HG02798 (cell line): Measurements from ENCODE around the gene POC1A.

Experiments used
- ATAC-seq: cut with Tn5 transposase; IDR thresholded peaks from one replicate; pipeline ENCODE4 v1.9.1; 2021; ENCODE audit warnings: mild to moderate bottlenecking; ENCODE audit not compliant: unreplicated experiment, poor library complexity

The POC1A gene

DNA sequence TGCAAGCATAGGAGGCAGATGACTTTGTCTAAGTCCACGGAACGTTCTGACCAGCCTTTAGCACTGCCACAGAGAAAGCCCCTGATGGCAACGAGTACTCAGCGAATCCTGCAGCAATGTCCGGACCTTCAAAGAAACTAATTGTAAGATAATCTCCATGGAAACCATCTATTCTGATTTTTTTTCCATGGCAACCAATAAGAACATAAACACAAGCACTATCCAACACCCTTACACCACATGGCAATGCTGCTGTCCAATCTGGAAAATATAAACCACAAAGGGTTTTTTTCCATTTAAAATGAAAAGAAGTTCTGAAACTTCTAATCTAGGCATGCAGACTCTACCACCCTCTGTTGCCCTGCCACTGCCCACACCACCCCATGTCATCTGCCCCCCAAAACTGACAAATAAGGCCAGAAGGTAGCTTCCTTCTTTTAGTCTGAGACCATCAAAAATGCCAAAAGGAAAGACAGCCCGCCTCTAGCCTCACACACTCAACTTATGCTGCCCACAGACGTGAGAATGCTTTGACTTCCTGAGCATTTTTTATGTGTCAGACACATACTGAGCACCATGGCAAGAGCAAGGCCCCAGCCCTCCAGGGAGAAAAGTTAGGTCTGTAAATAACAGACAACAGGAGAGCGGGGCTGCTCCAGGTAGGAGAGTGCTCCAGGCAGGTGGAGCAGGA is 44.5 kb downstream of the POC1A start:
- no peak for ATAC-seq

DNA sequence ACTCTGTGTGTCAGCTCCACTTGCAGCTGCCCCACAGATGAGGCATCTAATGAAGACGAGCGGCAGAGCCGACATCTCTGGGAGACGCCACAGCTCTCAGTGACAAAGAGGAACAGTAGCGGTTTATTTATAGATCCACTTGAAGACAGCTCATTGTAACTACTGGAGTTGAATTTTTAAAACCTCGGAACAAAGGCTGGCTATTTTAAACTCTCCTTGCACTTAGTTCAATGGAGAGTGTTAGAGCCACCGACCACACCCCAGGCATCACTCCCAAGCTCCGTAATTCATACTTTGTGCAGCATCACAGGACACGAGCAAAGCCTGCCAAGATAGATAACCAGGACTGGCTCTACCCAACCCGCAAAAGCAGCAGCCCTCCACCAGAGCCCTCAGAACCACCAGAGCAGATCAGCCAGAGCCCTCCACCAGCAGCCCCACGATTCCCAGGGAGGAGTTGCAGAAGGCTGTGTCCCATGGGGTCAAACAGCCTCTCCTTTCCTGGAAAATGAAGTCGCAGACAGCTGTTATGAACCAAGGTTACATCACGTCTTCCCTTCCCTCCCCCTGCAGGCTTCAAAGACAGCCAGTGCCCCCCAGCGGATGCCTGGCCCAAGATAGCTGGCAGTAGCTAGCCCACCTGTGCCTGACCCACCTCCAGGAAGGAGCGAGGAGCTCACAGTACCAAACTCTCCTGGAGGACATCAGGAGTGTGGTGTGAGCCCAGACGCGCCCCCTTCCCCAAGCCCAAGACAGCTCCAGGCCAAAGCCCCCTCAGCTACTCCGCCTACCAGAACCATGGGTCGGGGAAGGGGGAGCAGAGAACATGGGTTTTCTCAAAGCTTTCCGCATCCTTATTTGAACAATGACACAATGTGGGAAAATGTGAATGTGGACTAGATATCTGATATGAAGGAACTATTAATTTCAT is 45.7 kb downstream of the POC1A start:
- no peak for ATAC-seq

DNA sequence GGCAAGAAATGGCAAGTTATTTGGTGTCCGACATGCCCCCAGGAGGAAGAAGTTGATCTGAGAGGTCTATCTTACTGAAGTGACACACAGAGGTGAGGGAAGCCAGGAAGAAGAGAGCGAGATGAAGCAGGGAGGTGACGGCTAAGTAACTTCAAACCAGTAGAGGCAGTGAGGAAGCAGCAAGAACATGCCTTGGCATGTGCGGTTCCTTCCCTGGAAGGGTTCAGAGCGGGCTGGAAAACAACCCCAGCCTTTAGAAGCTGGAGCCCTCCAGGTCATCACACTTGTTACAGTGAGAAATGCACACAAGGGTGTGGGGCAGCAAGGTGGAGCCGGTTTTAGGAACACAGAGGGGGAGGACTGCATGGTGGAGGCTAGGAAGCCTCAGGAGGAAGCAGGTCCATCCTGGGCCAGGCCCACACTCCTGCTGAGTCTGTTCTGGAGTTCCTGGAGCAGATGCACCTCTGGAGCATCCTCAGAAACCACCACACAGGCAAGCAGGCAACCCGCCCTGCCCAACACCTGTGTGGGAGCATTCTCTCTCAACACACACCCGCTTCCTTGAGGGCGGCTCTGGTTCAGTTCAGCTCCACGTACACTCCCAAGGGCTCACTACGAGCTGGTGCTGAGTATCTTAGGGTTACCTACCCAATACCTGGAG is 47.1 kb downstream of the POC1A start:
- ATAC-seq = no peak

DNA sequence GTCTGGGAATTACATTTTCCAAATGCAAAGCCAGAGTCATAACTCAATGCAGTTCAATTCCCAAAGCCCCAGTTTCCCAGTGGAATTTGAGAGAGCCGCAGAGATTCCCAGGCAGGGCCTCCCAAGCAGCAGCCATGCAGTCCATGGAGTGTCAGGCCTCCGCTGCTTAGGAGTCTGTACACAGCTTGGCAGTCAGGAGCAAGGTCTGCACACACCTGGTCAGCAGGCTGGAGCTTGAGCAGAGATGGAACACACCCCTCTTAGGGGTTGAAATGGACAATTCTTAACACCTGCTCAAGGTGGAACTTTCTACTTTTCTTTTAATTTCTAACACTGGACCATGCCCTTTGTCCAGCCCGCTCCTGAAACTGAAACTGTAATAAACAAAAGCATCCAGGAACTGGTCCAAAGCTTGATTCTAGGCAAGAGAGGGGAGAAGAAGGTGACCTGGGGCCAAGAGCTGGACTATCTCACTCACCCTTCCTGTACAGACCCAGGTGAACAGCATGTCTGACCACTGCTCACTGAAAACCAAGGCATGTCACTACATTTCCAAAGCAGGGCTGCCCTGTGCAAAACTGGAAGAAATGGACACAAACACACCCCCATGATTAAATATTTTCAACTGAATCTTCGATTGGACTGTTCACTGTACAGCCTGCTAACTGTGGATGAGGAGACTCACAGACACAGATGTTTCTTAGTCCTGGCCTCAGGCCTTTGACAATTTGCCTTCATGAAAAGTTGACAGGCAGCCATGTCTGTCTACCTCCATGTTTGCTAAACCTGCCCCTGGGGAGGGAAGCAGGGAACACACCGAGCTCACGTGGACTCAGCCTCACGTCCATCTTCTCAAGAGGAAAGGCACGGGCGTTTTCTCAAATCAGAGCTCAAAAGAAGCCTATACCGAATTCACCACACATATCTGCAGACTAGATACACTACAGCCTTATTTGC is 49.3 kb downstream of the POC1A start:
- ATAC-seq = no peak

DNA sequence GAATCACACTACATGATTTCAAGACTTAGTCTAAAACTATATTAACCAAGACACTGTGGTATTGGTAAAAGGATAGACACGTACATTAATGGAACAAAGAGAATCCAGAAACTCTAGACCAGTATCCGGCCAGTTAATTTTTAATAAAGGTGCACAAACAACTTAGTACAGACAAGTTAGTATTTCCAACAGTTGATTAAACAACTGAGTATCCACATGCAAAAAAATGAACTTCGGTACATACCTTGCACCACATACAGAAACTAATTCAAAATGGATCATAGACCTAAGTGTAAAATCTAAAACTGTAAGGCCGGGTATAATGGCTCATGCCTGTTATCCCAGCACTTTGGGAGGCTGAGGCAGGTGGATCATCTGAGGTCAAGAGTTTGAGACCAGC is 51.3 kb downstream of the POC1A start:
- no peak for ATAC-seq

DNA sequence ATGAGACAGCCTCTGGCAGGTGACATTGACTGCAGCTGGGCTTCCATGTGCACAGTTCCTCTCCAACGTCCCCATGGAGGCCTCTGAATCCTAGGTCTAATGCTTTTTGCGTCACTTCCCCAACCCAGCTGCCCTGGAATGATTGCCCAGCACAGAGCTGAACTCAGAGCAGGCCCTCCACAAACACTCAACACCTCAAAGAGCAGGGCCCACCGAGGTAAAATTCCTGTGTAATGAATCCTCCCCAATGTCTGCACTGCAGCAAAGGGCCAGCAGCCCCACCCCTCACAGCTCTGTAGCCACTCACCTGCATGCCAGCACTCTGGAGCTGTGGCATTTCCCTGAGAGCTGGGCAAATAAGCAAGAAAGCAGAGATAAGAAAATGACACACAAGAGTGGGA is 55.2 kb downstream of the POC1A start:
- no peak for ATAC-seq

DNA sequence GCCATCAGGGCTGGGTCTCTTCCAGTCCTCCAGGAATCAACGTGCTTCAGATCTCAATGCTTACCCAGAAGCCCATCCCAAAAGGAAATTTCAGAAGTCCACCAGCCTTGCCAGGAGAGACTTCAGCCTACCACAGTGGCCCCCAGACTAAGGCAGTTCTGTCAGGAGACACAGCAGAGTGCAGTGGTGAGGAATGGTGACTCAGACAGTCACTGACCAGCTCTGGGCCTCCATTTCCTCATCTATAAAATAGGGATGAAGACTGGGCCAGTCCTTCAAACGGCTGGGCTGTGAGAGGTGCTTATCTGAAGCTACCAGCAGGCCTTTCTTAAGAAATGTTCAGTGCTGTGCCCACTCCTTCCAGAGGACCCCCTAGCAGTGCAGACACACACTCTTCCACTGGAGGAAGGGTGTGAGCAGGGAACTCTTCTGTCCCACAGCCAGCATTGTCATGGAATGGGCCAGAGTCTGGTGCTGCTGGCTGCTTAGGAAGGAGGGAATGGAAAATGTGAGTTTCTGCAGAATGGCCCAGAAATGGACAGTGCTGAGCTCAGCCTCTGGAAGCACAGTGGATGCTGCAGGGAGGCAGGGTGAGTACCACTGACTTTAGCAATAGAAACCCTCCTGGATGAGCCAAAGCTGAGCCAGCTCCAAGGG is 56.2 kb downstream of the POC1A start:
- ATAC-seq = no peak

DNA sequence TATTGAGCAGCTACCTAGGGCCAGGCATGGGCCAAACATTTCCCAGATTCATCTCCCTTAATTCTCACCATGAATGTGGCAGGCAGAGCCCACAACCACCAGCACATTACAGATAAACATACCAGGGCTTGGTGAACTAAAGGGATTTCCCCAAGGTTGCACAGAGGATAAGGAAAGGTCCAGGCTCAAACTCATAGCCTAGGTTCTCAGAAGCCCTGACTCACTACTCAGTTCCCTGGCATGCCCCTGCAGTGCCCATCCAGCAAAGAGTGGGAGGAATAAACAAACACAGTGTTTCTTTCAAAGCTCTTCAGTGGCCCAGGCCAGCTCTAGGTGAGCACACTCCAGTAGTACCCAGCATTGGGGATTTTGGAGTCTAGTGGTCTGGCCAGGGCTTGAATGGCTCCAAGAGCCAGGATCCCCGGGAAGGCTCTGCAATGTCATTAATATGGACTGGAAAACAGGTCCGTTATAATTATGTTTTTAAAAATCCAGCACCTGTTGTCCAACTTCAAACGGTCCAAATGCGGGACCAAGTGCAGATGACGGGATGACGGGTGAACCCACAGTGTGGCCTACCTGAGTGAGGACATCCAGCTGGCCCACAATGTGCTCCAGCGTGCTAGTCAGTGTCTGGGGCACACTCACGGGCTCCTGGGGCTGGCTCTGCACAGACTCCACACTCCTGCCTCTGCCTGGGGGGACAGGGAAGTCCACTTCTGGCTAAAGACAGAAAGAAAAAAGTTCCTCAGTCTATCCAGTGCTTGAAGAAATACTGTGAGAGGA is 58.0 kb downstream of the POC1A start:
- ATAC-seq = no peak

DNA sequence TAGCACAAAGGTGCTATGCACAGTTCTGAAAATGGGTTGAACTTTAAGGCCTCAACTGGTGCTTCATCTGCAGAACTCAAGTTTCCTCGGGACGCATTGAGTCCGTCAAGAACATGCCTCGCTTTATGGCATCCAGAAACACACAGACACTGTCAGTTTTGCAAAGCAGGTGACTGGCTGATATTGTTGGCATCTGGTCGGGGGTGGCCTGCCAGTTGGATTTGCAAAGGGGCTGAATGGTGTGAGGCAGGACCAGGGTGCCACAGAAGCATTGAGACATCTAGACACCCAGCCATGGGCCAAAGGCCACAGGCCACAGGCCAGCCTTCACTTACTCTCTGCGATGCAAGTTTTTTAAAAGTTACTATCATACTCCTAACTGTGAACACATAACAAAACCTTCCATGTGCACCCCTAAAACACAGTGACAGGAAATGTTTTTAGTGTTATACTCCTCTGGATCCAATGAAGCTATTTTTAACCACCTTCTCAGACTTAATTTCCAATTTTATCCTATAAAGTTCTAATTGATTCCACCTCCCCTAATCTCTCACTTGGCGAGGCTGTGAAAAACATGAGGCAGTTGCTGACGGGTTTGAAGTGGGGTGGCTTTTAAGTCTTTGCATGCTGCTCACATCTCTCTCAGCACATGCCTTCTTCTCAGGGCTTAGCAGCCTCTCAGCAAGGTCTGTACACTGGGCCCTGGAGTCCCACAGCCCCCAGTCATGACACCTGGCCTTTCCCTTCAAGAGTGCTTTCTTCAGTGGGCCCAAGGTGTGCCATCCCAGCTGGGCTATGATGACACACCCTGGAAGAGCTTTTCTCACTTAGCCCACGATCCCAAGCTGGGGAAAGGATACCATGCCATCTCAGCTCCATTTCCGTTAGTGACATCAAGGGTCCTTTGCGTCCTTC is 59.4 kb downstream of the POC1A start:
- no peak for ATAC-seq

DNA sequence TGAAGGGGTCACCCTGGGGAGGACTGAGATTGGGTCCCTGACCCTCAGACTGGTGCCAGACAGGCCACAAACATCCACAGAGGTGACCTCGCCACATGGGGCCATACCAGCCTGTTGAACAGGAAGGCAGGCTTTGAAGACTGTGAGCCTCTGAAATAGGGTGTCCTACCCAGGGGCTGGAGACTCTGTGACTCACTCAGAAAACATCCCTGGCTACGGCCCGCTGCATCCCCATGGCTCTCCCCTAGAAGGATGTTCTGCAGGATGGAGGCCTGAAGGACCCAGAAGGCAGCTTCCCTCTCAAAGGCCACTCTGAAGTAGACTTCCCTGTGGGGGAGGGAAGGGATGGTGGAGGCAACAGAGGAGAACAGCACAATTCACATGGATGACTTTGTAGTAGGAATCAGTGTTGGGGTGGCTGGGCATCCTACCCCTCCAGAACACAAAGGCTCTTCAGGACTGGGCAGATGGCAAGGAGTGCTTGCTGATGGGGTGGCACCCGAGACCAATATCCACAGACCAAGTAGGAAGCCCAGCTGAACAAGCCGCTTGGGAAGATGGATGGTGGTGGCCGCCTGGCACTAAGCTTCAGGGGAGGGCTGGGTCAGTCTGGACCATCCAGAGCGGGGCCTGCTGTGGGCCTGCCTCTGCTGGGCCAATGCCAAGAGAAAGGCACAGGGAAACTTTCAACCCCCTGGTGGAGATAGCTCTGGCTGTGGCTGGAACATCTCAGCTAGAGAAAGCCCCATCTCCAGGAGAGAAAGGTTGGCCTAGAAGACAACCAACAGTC is 60.3 kb downstream of the POC1A start:
- no peak for ATAC-seq

DNA sequence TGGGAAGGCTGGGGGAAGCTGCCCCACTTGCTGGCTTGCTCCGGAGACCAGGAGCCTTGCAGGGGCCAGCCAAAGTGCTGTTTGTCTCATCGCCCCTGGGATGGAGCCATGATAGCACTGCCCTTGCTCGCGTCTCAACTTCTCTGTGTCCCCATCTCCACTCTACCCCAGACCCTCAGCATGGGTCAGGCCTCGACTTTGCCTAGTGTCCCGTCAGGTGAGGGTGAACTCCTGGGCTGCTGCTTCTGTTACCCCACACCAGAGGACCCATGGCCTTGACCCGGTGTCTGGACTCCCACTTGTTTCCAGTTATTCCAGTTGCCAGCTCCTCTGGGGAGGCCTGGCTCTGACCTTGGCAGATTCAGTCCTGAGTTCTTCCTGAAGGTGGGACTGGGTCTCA is 61.3 kb downstream of the POC1A start:
- ATAC-seq = no peak

DNA sequence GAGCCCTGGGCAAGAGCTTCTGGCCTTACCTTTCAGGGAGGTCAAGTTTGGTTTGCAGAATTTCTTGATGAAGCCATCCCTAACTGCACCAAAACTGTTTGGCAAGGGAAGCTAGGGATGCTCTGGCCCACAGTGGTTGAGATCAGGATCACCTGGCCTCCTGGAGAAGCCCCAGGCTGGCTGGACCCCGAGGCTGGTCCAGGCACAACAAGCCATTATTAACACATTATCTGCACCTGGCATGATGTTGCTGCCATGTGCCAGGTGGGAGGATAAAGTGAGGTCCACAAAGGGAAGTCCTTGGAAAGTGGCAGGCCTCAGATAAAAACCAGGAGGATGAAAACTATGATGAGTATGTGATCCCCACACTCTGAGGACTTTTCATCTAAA is 62.0 kb downstream of the POC1A start:
- no peak for ATAC-seq

DNA sequence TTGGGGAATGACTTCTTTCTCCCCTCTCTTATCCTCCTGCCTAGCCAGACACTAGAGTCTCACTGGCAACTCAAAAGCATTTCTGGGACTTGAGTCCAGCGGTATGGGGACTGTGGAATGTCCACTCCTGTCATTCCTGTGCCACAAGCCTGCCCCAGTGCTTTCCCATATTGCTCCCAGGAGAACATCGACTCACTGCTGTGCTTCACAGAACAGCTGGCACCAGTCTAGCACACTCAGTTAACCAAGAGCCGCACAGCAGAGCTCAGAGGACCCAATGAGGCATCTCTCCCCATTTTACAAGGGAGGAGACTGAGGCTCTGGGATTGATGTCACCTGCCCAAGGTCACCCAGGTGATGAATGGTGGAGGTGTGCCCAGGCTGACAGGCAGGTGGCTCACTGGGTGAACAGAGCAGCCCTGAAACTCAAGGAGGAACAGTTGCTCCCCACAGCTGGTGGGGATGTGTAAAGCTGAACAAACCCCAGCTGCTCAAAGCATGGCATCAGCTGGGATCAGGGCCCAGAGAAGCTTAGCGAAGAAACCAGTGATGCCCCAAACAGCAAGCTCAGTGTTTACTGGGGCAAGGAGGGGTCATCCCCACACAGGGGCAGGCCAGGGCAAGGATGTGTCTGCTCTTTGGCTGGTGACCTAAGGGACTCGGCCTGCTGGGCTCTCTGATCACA is 62.5 kb downstream of the POC1A start:
- no peak for ATAC-seq

DNA sequence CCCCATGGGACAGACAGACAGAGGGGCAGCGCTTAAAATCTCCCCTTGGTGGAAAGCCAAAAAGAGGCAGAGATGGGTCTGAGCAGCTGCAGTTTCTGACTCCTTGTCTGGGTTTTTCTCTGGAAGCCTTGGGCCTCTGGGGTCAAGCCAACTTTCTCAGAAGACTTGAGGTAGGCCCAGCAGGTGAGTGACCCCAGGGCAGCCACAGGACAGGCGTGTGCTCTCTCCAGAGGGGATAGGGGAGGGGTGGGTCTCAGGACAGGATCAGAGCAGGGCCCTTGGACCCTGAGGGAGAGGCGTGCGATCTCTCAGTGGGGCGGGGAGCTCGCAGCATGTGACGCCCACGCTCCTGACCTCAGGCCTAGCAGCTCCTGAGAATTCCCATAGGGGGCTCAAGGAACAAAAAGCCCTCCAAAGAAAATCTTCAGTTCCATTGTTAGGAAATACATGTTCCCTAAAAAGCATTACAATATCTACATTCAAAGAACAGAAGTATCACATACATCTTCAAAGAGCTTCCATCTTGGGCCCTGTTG is 63.2 kb downstream of the POC1A start:
- no peak for ATAC-seq

DNA sequence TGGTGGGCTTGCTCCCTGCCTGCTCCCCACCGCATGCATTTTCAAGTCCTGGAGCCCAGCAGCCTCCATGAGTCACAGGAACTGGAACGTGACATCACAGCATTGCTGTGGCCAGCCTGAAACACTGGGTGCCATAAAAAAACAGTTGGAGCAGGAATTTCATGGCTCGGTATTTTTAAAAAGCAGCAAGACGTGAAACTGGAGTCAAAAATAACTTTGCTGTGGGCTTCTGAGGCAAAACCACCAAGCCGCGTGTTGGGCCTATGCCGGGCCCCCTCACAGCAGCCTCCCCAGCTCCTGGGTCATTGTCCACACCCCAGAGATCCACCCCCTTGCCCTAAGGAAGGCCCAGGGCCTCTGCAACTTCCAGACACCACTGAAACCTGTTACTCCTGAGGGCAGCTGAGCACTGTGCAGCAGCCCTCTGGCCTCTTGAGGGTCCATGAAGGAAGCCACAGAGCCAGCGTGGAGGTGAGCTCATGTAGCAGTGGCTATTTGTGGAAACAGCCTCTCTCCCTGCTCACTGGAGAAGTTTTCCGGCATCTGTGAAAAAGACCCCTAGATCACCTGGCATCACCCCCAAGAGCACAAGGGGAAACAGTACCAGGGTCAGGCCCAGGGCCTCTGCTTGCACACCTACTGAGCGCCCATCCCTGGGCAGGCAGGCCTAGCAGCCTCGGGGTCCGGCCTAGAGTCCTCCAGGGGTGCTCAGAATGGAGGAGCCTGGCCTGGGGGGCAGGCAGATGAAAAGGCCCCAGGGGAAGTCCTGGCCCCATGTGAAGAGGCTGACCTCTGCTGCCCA is 63.9 kb downstream of the POC1A start:
- no peak for ATAC-seq
